GM19351 (cell line): Measurements from ENCODE around the gene TIAM1.

Source experiments
- ATAC-seq: cut with Tn5 transposase; IDR thresholded peaks from one replicate; pipeline ENCODE4 v1.9.1; 2021; ENCODE audit warnings: mild to moderate bottlenecking, moderate library complexity; ENCODE audit not compliant: unreplicated experiment

The TIAM1 gene

GRCh38 chr21:31334648-31335121 is 9.4 kb downstream of the TIAM1 start:
- ATAC-seq = no peak

- no peak for ATAC-seq
Observed at GRCh38 chr21:31332525-31332924, 11.5 kb downstream of the TIAM1 start.

- ATAC-seq = no peak
Observed at GRCh38 chr21:31331231-31331630, 12.8 kb downstream of the TIAM1 start.

- ATAC-seq = no peak
Observed at GRCh38 chr21:31330144-31330483, 13.9 kb downstream of the TIAM1 start.

GRCh38 chr21:31329456-31330143 is 14.5 kb downstream of the TIAM1 start:
- no peak for ATAC-seq

GRCh38 chr21:31326522-31327242 is 17.4 kb downstream of the TIAM1 start:
- peak; percentile 97 for ATAC-seq

GRCh38 chr21:31318971-31319370 is 25.1 kb downstream of the TIAM1 start:
- no peak for ATAC-seq

GRCh38 chr21:31317688-31318087 is 26.4 kb downstream of the TIAM1 start:
- ATAC-seq = no peak

- ATAC-seq = no peak
Observed at GRCh38 chr21:31316488-31317169, 27.4 kb downstream of the TIAM1 start.

- no peak for ATAC-seq
Observed at GRCh38 chr21:31316072-31316471, 28.0 kb downstream of the TIAM1 start.

GRCh38 chr21:31310750-31311149 is 33.3 kb downstream of the TIAM1 start:
- ATAC-seq = no peak

GRCh38 chr21:31308584-31308983 is 35.5 kb downstream of the TIAM1 start:
- ATAC-seq = no peak

GRCh38 chr21:31305888-31306287 is 38.2 kb downstream of the TIAM1 start:
- no peak for ATAC-seq

GRCh38 chr21:31299291-31300147 is 44.5 kb downstream of the TIAM1 start:
- ATAC-seq = peak; percentile 54

GRCh38 chr21:31298618-31299269 is 45.3 kb downstream of the TIAM1 start:
- no peak for ATAC-seq

GRCh38 chr21:31297806-31298205 is 46.3 kb downstream of the TIAM1 start:
- ATAC-seq = no peak

- ATAC-seq = no peak
Observed at GRCh38 chr21:31295676-31296075, 48.4 kb downstream of the TIAM1 start.

- ATAC-seq = no peak
Observed at GRCh38 chr21:31294691-31295090, 49.4 kb downstream of the TIAM1 start.

GRCh38 chr21:31293986-31294385 is 50.1 kb downstream of the TIAM1 start:
- ATAC-seq = no peak

- no peak for ATAC-seq
Observed at GRCh38 chr21:31290765-31291164, 53.3 kb downstream of the TIAM1 start.
